Measurements from ENCODE around the gene C1orf167. TPM values are rescaled to one million over a fixed set of nuclear protein-coding genes. Genes with fewer than 3 reads are reported as not detected.

Gene C1orf167
- polyA plus RNA-seq, 3 donors: 0.05 TPM; not detected in 2

GRCh38 chr1:11825131-11825530 is 63.1 kb downstream of the C1orf167 start:
- H3K4me3 ChIP-seq (replicated peaks in 1 of 3; ENCODE audit: low read depth in 2 of 3, low read length in 3 of 3): no peak overlapping the region

GRCh38 chr1:11826946-11827345 is 65.0 kb downstream of the C1orf167 start:
- no peaks in the 10 kb centered on the region for H3K9me3 Mint-ChIP-seq
- H3K27me3 Mint-ChIP-seq (ENCODE audit: low read depth in 3 of 3): peaks cover 0 to 3% (median 2%) of the 10 kb centered on the region in 3 donors
- DNase-seq: no peak
- H3K9ac ChIP-seq (ENCODE audit: insufficient read depth, low read length, poor library complexity, severe bottlenecking): no peak overlapping the region
- H2AFZ ChIP-seq (ENCODE audit: insufficient read depth, low read depth, low read length, poor library complexity, severe bottlenecking): no peak overlapping the region
- H3K4me1 Mint-ChIP-seq: no peaks in the 10 kb centered on the region
- no peak overlapping the region for H3K27ac ChIP-seq (ENCODE audit: low read depth in 1 of 2, low read length in 2 of 2)
- intact Hi-C loops (cut with micrococcal nuclease): no loop called here
- H3K4me1 ChIP-seq (ENCODE audit: control insufficient read depth in 1 of 2, insufficient read depth in 2 of 2, low read length in 2 of 2): no peaks in the 10 kb centered on the region
- no peaks in the 10 kb centered on the region for H3K79me2 ChIP-seq (ENCODE audit: insufficient read depth, low read length)
- H3K36me3 ChIP-seq (replicated peaks in 1 of 2; ENCODE audit: control insufficient read depth in 1 of 2, insufficient read depth in 2 of 2, low read length in 2 of 2): peaks cover 93 to 99% of the 10 kb centered on the region in 2 donors
- H3K27me3 ChIP-seq (ENCODE audit: control insufficient read depth in 2 of 2, insufficient read depth in 2 of 2, low read length in 2 of 2): no peaks in the 10 kb centered on the region
- peaks cover 83 to 91% of the 10 kb centered on the region in 2 donors for H3K36me3 Mint-ChIP-seq
- WGBS (ENCODE audit: insufficient coverage): 80% methylated on average over 1 of the region's 9 CpGs
- H4K20me1 ChIP-seq (ENCODE audit: insufficient read depth, low read length): peaks cover 2% of the 10 kb centered on the region
- H3K4me2 ChIP-seq (replicated peaks; ENCODE audit: extremely low read depth, low read length, poor library complexity, severe bottlenecking): no peak overlapping the region
- H3K9me3 ChIP-seq (replicated peaks in 1 of 2; ENCODE audit: control insufficient read depth in 1 of 2, insufficient read depth in 1 of 2, low read length in 2 of 2): no peaks in the 10 kb centered on the region
- no peak for TF ChIP-seq CTCF (IDR thresholded peaks at IDR 0.05)
- no peak overlapping the region for H3K4me3 Mint-ChIP-seq
- peak overlapping the region in 2 of 7 donors; percentile 25 to 32 for H3K27ac Mint-ChIP-seq
- H3K4me3 ChIP-seq (replicated peaks in 1 of 3; ENCODE audit: low read depth in 2 of 3, low read length in 3 of 3): no peak overlapping the region

More at GRCh38 chr1:11825131-11825530, 63.1 kb downstream of the C1orf167 start:
- Histone ChIP-seq H3K79me2 (ENCODE audit: insufficient read depth, low read length) (no peaks in the 10 kb centered on the region), H3K4me2 (replicated peaks; ENCODE audit: extremely low read depth, low read length, poor library complexity, severe bottlenecking) (no peak overlapping the region), H3K9ac (ENCODE audit: insufficient read depth, low read length, poor library complexity, severe bottlenecking) (no peak overlapping the region), H3K27me3 (ENCODE audit: control insufficient read depth in 2 of 2, insufficient read depth in 2 of 2, low read length in 2 of 2) (no peaks in the 10 kb centered on the region), H3K4me1 (ENCODE audit: control insufficient read depth in 1 of 2, insufficient read depth in 2 of 2, low read length in 2 of 2) (no peaks in the 10 kb centered on the region), H3K27ac (ENCODE audit: low read depth in 1 of 2, low read length in 2 of 2) (no peak overlapping the region), H2AFZ (ENCODE audit: insufficient read depth, low read depth, low read length, poor library complexity, severe bottlenecking) (no peak overlapping the region), H3K9me3 (replicated peaks in 1 of 2; ENCODE audit: control insufficient read depth in 1 of 2, insufficient read depth in 1 of 2, low read length in 2 of 2) (no peaks in the 10 kb centered on the region), H4K20me1 (ENCODE audit: insufficient read depth, low read length) (no peaks in the 10 kb centered on the region), H3K36me3 (replicated peaks in 1 of 2; ENCODE audit: control insufficient read depth in 1 of 2, insufficient read depth in 2 of 2, low read length in 2 of 2) (peaks cover 86 to 100% of the 10 kb centered on the region in 2 donors)
- WGBS (ENCODE audit: insufficient coverage): 93% methylated on average over 5 of the region's 7 CpGs
- Mint-ChIP-seq H3K27me3 (ENCODE audit: low read depth in 3 of 3) (peaks cover 0 to 3% (median 2%) of the 10 kb centered on the region in 3 donors), H3K4me3 (no peak overlapping the region), H3K4me1 (no peaks in the 10 kb centered on the region), H3K9me3 (no peaks in the 10 kb centered on the region), H3K36me3 (peaks cover 81 to 97% of the 10 kb centered on the region in 2 donors), H3K27ac (peak overlapping the region in 2 of 7 donors; percentile 42 to 48)
- no peak for DNase-seq
- TF ChIP-seq CTCF (IDR thresholded peaks at IDR 0.05): no peak
- intact Hi-C loops (cut with micrococcal nuclease): no loop called here

Measured in CD14-positive monocyte (primary cell).